DOHH2 (cell line): Measurements from ENCODE around the gene CNDP1.

ENCODE experiments used
- CTCF ChIP-seq: fragments of 200-600 bp; sonication (generic); IDR thresholded peaks from one replicate; pipeline ENCODE4 v1.5.1; 2014; ENCODE audit warnings: antibody characterized with exemption, mild to moderate bottlenecking, low read depth, low read length; ENCODE audit not compliant: poor library complexity, severe bottlenecking
- EZH2phosphoT487 ChIP-seq: fragments of 200-600 bp; sonication (generic); IDR thresholded peaks from 2 replicates; pipeline ENCODE4 v1.6.1; 2017; ENCODE audit warnings: borderline replicate concordance, mild to moderate bottlenecking, antibody characterized with exemption, low read length, moderate library complexity, mixed read lengths

- no peak for TF ChIP-seq CTCF
- no peak for TF ChIP-seq EZH2phosphoT487
Observed at GRCh38 chr18:74608681-74609080, 74.4 kb downstream of the CNDP1 start.
